K562 (cell line): ENCODE measurements around the gene SPCS2. TPM values are rescaled to one million over a fixed set of nuclear protein-coding genes. Genes with fewer than 3 reads are reported as not detected.

Source experiments
- ATAC-seq: fragments of 200-7000 bp; cut with Tn5 transposase; 3 replicates; pipeline ENCODE4 v1.9.1; 2020; ENCODE audit warnings: moderate library complexity
- BruUV-seq: library from RNA; stranded (reverse); fragments of 400-500 nt; replicated peaks from 2 replicates; lab custom pipeline; 2021; lab: Mats Ljungman, UMichigan
- CTCF ChIA-PET: fragments of 300-600 bp; formaldehyde crosslinking; extraction: SDS; loops from one replicate; lab custom pipeline; 2021; ENCODE audit warnings: low intra/inter-chr PET ratio; lab: Yijun Ruan, JAX
- POLR2A ChIA-PET: fragments of 300-600, 350-650 bp; sonication (Branson Sonifier 250); formaldehyde crosslinking; extraction: SDS; loops from one replicate; lab custom pipeline; 2021; ENCODE audit warnings: antibody characterized with exemption, inconsistent platforms; lab: Yijun Ruan, JAX
- DNase-seq, 4 experiments: peaks; one replicate each; pipeline versions ENCODE4 v3.0.0 to v3.0.0-alpha.2; 2011 to 2018; ENCODE audit warnings: low spot score in 3 of 4, mixed read lengths in 3 of 4; ENCODE audit errors: extremely low read depth in 1 of 4
- FAIRE-seq: peaks from 2 replicates; lab custom pipeline; 2011; peaks lifted over from hg19 to GRCh38; lab: Jason Lieb, UNC
- H2AFZ ChIP-seq: 2 replicates; pipeline ENCODE4 v1.6.0; 2011; ENCODE audit warnings: low read depth, low read length, control low read depth, inconsistent platforms
- H3K27ac ChIP-seq: fragments of 200-600 bp; 3 replicates; pipeline ENCODE4 v1.8.0; 2011; ENCODE audit warnings: low read depth, mild to moderate bottlenecking, control low read depth, inconsistent platforms, low read length, moderate library complexity, mixed read lengths; ENCODE audit errors: extremely low read depth
- H3K27me3 ChIP-seq, 2 experiments: fragments of 300-600 bp in 1 of 2; 2 replicates in 1 of 2; 3 replicates in 1 of 2; pipeline versions ENCODE4 v1.6.0 to v1.8.0; 2011; ENCODE audit warnings: inconsistent platforms in 2 of 2, low read length in 2 of 2, mild to moderate bottlenecking in 1 of 2, mixed read lengths in 1 of 2, moderate library complexity in 1 of 2; ENCODE audit not compliant: control insufficient read depth in 2 of 2, insufficient read depth in 2 of 2
- H3K36me3 ChIP-seq: fragments of 300-600 bp; 3 replicates; pipeline ENCODE4 v1.8.0; 2011; ENCODE audit warnings: mild to moderate bottlenecking, low read length, inconsistent platforms; ENCODE audit not compliant: control insufficient read depth, insufficient read depth
- H3K4me1 ChIP-seq, 2 experiments: fragments of 200-600 bp in 1 of 2; replicated peaks in 1 of 2; 2 replicates in 1 of 2; 3 replicates in 1 of 2; pipeline versions ENCODE4 v1.5.1 to v1.8.0; 2011; ENCODE audit warnings: inconsistent platforms in 2 of 2, low read length in 2 of 2, mild to moderate bottlenecking in 1 of 2, mixed read lengths in 1 of 2, moderate library complexity in 1 of 2; ENCODE audit not compliant: control insufficient read depth in 2 of 2, insufficient read depth in 2 of 2
- H3K4me2 ChIP-seq: 2 replicates; pipeline ENCODE4 v1.6.1; 2011; ENCODE audit warnings: low read length, control low read depth, inconsistent platforms, mixed read lengths; ENCODE audit not compliant: insufficient read depth
- H3K4me3 ChIP-seq: fragments of 200-600 bp; sonication (generic), shearing (Covaris generic); 2 replicates; pipeline ENCODE4 v1.5.1; 2016; ENCODE audit warnings: control low read depth, inconsistent platforms
- H3K79me2 ChIP-seq: fragments of 200-600 bp; 3 replicates; pipeline ENCODE4 v1.8.0; 2011; ENCODE audit warnings: low read length, inconsistent platforms; ENCODE audit not compliant: control insufficient read depth, insufficient read depth
- H3K9ac ChIP-seq, 2 experiments: 2 replicates each; pipeline versions ENCODE4 v1.6.0 to v1.6.1; 2011; ENCODE audit warnings: low read depth in 2 of 2, low read length in 2 of 2, control low read depth in 1 of 2, inconsistent platforms in 1 of 2, mild to moderate bottlenecking in 1 of 2, mixed read lengths in 1 of 2; ENCODE audit not compliant: insufficient read depth in 1 of 2
- H3K9me1 ChIP-seq: one replicate; pipeline ENCODE4 v1.6.0; 2011; ENCODE audit warnings: inconsistent platforms, mild to moderate bottlenecking, low read length, moderate library complexity; ENCODE audit not compliant: control insufficient read depth, insufficient read depth
- H3K9me3 ChIP-seq: replicated peaks from 2 replicates; pipeline ENCODE4 v1.5.1; 2011; ENCODE audit warnings: low read depth, low read length, inconsistent platforms; ENCODE audit not compliant: control insufficient read depth, insufficient read depth
- H4K20me1 ChIP-seq: replicated peaks from 2 replicates; pipeline ENCODE4 v1.6.1; 2011; ENCODE audit warnings: low read length, inconsistent platforms, mixed read lengths; ENCODE audit not compliant: control insufficient read depth, insufficient read depth
- BMI1 ChIP-seq: fragments of 150-350 bp; IDR thresholded peaks from 2 replicates; pipeline ENCODE4 v1.6.1; 2014; ENCODE audit warnings: low read length
- KDM1A ChIP-seq, 2 experiments: fragments of 450-650 bp; IDR thresholded peaks; 2 replicates each; pipeline ENCODE4 v1.6.1; 2016; ENCODE audit warnings: mild to moderate bottlenecking in 2 of 2
- SETDB1 ChIP-seq: IDR thresholded peaks from one replicate; pipeline ENCODE4 v1.6.1; 2012; ENCODE audit warnings: low read length, control low read depth, inconsistent platforms
- SRSF9 ChIP-seq: fragments of 200-400 bp; formaldehyde crosslinking; IDR thresholded peaks from 2 replicates; pipeline ENCODE4 v1.6.1; 2017; ENCODE audit warnings: low read depth, low read length, borderline replicate concordance
- WGBS: fragments of 100-300 bp; shearing (Covaris generic); methylation state at CpG from one replicate; pipeline ENCODE4 v1.1.6; 2016; ENCODE audit warnings: low coverage, mixed read lengths; ENCODE audit not compliant: insufficient coverage; ENCODE audit errors: missing lambda C conversion rate; 5-methylcytosine and 5-hydroxymethylcytosine counted together
- in situ Hi-C: fragments of 300-500 bp; cut with MboI; formaldehyde crosslinking; loops from 4 replicates; pipeline ENCODE4 v1.15.0; 2018; ENCODE audit warnings: inconsistent platforms, mixed read lengths
- intact Hi-C: fragments of 100-400 bp; cut with micrococcal nuclease; formaldehyde crosslinking; loops from 2 replicates; pipeline ENCODE4 v1.14.2; 2022
- polyA plus RNA-seq, 8 experiments: library from polyadenylated mRNA; depleted of rRNA in 4 of 8; stranded (reverse) in 5 of 8; unstranded in 3 of 8; fragments of >200 nt; fragmentation: Nextera tagmentation in 2 of 8; fragmentation: Illumina TruSeq in 1 of 8; extraction: Ambion mirVana in 2 of 8; extraction: Trizol in 1 of 8; gene quantifications; 2 replicates each; pipeline versions ENCODE4 v1.2.1 to v1.2.3, GENCODE V29; 2011 to 2014; ENCODE audit warnings: inconsistent platforms in 1 of 8, missing spikeins in 1 of 8
- total RNA-seq, 7 experiments: library from RNA; depleted of rRNA in 6 of 7; stranded (reverse); fragments of >200 nt in 6 of 7; fragmentation: Illumina TruSeq in 2 of 7; extraction: Trizol in 2 of 7; gene quantifications; 2 replicates each; pipeline versions ENCODE4 v1.2.1 to v1.2.3, GENCODE V29; 2011 to 2021; ENCODE audit warnings: low replicate concordance in 1 of 7
- TF ChIP-seq, protein P1 (sequence below): sonication (generic); formaldehyde crosslinking; IDR thresholded peaks from 2 replicates; pipeline ENCODE4 v1.8.1; 2023; ENCODE audit warnings: mild to moderate bottlenecking, missing genetic modification reagents, moderate library complexity
- TF ChIP-seq, protein P2 (sequence below): fragments of 250-450 bp; sonication (Bioruptor Pico); IDR thresholded peaks from 2 replicates; pipeline ENCODE4 v1.4.0; 2020
- TF ChIP-seq, protein P3 (sequence below), 3 experiments: fragments of 200-800 bp in 1 of 3; fragments of 250-450 bp in 1 of 3; fragments of 450-650 bp in 1 of 3; sonication (Bioruptor Pico) in 1 of 3; sonication (Bioruptor generic) in 1 of 3; formaldehyde crosslinking in 1 of 3; IDR thresholded peaks; 2 replicates each; pipeline versions ENCODE4 v1.6.1 to v1.8.0; 2016 to 2022; ENCODE audit warnings: mild to moderate bottlenecking in 2 of 3, missing genetic modification characterization in 2 of 3, missing compliant biosample characterization in 1 of 3, moderate library complexity in 1 of 3

The SPCS2 gene
- total and polyA plus RNA-seq, 9 of the 15 experiments (the other 6 are each of a cell fraction or from before 2014, with no cell fraction given): 38.2 to 458 (median 193) TPM

DNA sequence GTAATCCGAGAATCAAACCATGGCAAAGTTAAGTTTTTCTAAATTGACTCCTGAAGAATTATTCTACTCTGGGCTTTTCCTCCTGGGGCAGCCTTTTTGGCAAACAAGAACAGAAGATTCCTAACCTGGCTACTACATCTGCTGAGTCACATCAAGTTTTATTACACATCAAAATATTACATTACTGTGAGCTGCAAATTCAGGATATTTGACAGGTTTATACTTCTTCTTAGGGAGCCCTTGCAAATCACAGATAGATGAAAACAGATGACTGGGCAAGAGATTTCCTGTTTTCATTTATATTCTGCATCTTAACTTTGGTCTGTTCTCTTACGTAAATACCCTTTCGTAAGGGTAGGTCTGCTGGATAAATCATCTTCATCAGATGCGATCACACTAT lies 23.8 kb upstream of the SPCS2 start (continued):
- TF ChIP-seq, protein P1, sequence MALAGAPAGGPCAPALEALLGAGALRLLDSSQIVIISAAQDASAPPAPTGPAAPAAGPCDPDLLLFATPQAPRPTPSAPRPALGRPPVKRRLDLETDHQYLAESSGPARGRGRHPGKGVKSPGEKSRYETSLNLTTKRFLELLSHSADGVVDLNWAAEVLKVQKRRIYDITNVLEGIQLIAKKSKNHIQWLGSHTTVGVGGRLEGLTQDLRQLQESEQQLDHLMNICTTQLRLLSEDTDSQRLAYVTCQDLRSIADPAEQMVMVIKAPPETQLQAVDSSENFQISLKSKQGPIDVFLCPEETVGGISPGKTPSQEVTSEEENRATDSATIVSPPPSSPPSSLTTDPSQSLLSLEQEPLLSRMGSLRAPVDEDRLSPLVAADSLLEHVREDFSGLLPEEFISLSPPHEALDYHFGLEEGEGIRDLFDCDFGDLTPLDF (CRISPR knock-in tag): no peak
- TF ChIP-seq, all 486 proteins: peak for 0

DNA sequence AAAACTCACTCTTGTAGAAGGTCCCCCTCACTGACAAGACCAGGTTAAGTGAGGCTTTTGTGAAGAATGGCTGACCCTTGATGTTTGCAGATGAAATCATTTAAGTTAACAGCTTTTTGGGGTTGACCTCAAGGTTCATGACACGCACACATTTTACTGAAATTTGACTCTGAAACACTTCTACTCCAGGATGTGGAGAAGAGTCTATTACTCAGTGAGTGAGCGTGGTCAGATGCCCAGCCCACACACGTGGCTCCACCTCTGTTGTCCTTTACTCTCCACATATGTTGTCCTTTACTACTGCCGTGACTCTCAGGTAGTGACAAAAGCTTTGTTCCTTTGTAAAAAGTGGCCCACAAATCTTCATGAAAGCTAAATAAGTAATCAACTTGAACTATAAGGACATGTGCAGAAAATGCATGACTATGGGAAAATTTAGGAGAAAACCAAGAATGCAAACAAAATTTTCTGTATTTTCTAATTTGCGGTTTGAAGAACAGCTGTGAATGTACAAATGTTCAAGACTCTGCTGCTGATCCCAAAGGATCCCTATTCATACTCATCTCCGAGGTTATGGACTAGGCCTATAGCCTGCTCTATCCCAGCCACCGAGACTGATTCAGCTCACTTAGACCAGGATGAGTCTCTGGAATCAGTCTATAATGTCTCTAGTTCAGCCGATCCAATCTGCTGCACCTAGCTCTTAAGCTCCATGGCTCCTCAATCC lies 22.6 kb upstream of the SPCS2 start:
- ChIA-PET POLR2A (interaction anchor here (0.7 to 0.9 kb wide), 2 partner anchors 21 to 214 kb away, joined by 3 read pairs; no protein-coding TSS in a partner anchor), CTCF (interaction anchor here (0.5 kb wide), 1 partner anchor 795 kb away, joined by 3 read pairs; no protein-coding TSS in a partner anchor)
- intact Hi-C loops: loop anchor here (5.0 kb wide), 1 partner anchor 216 kb away; no protein-coding TSS in a partner anchor
- no peak overlapping the region for H3K4me2 ChIP-seq
- in situ Hi-C loops: loop anchor here (5.0 kb wide), 1 partner anchor 321 kb away; no protein-coding TSS in a partner anchor
- ATAC-seq (peak; percentile 37; the same call in 2 of the 3 replicates), DNase-seq (no peak), FAIRE-seq (peak; percentile 32)
- no peaks in the 10 kb centered on the region for H3K9me1 ChIP-seq
- no peaks in the 10 kb centered on the region; a peak in 1 of 5 replicates for H3K4me1 ChIP-seq
- 59% methylated on average over 8 of the region's 8 CpGs for WGBS
- H3K4me3 ChIP-seq: no peak overlapping the region
- BruUV-seq: no TSS peak
- H3K9ac ChIP-seq: no peak overlapping the region
- H3K27ac ChIP-seq: no peak overlapping the region
- no peaks in the 10 kb centered on the region for H3K9me3 ChIP-seq
- no peak overlapping the region for H2AFZ ChIP-seq
- peaks cover 61% of the 10 kb centered on the region for H3K36me3 ChIP-seq
- no peaks in the 10 kb centered on the region for H3K79me2 ChIP-seq
- H4K20me1 ChIP-seq: 0 out of 2 replicates have a peak, but pooled peaks cover 2% of the 10 kb centered on the region
- no peaks in the 10 kb centered on the region for H3K27me3 ChIP-seq
- TF ChIP-seq, protein P2, sequence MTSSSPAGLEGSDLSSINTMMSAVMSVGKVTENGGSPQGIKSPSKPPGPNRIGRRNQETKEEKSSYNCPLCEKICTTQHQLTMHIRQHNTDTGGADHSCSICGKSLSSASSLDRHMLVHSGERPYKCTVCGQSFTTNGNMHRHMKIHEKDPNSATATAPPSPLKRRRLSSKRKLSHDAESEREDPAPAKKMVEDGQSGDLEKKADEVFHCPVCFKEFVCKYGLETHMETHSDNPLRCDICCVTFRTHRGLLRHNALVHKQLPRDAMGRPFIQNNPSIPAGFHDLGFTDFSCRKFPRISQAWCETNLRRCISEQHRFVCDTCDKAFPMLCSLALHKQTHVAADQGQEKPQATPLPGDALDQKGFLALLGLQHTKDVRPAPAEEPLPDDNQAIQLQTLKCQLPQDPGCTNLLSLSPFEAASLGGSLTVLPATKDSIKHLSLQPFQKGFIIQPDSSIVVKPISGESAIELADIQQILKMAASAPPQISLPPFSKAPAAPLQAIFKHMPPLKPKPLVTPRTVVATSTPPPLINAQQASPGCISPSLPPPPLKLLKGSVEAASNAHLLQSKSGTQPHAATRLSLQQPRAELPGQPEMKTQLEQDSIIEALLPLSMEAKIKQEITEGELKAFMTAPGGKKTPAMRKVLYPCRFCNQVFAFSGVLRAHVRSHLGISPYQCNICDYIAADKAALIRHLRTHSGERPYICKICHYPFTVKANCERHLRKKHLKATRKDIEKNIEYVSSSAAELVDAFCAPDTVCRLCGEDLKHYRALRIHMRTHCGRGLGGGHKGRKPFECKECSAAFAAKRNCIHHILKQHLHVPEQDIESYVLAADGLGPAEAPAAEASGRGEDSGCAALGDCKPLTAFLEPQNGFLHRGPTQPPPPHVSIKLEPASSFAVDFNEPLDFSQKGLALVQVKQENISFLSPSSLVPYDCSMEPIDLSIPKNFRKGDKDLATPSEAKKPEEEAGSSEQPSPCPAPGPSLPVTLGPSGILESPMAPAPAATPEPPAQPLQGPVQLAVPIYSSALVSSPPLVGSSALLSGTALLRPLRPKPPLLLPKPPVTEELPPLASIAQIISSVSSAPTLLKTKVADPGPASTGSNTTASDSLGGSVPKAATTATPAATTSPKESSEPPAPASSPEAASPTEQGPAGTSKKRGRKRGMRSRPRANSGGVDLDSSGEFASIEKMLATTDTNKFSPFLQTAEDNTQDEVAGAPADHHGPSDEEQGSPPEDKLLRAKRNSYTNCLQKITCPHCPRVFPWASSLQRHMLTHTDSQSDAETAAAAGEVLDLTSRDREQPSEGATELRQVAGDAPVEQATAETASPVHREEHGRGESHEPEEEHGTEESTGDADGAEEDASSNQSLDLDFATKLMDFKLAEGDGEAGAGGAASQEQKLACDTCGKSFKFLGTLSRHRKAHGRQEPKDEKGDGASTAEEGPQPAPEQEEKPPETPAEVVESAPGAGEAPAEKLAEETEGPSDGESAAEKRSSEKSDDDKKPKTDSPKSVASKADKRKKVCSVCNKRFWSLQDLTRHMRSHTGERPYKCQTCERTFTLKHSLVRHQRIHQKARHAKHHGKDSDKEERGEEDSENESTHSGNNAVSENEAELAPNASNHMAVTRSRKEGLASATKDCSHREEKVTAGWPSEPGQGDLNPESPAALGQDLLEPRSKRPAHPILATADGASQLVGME: no peak
- TF ChIP-seq BMI1 (no peak), SETDB1 (no peak), KDM1A (IDR thresholded peaks at IDR 0.05) (0 out of 4 replicates have a peak, but pooled peaks of 1 of the 2 experiments have one; percentile 26), SRSF9 (no peak)
- TF ChIP-seq, protein P3, sequence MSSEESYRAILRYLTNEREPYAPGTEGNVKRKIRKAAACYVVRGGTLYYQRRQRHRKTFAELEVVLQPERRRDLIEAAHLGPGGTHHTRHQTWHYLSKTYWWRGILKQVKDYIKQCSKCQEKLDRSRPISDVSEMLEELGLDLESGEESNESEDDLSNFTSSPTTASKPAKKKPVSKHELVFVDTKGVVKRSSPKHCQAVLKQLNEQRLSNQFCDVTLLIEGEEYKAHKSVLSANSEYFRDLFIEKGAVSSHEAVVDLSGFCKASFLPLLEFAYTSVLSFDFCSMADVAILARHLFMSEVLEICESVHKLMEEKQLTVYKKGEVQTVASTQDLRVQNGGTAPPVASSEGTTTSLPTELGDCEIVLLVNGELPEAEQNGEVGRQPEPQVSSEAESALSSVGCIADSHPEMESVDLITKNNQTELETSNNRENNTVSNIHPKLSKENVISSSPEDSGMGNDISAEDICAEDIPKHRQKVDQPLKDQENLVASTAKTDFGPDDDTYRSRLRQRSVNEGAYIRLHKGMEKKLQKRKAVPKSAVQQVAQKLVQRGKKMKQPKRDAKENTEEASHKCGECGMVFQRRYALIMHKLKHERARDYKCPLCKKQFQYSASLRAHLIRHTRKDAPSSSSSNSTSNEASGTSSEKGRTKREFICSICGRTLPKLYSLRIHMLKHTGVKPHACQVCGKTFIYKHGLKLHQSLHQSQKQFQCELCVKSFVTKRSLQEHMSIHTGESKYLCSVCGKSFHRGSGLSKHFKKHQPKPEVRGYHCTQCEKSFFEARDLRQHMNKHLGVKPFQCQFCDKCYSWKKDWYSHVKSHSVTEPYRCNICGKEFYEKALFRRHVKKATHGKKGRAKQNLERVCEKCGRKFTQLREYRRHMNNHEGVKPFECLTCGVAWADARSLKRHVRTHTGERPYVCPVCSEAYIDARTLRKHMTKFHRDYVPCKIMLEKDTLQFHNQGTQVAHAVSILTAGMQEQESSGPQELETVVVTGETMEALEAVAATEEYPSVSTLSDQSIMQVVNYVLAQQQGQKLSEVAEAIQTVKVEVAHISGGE (CRISPR knock-in tag; IDR thresholded peaks at IDR 0.05): no peak
